IMR-90 (cell line): ENCODE measurements around the gene COL4A5. TPM values are rescaled to one million over a fixed set of nuclear protein-coding genes. Genes with fewer than 3 reads are reported as not detected.

Source experiments
- CEBPB ChIP-seq: IDR thresholded peaks from 2 replicates; pipeline ENCODE4 v1.6.1; 2012; ENCODE audit warnings: low read depth, low read length, improper control_type of control experiment
- ELK1 ChIP-seq: fragments of 150-350 bp; IDR thresholded peaks from 2 replicates; pipeline ENCODE4 v1.6.1; 2016; ENCODE audit warnings: low read depth, mild to moderate bottlenecking, low read length, moderate library complexity, borderline replicate concordance
- MAZ ChIP-seq: IDR thresholded peaks from 2 replicates; pipeline ENCODE4 v1.6.1; 2012; ENCODE audit warnings: low read depth, mild to moderate bottlenecking, low read length, improper control_type of control experiment, moderate library complexity, borderline replicate concordance
- MXI1 ChIP-seq: IDR thresholded peaks from 2 replicates; pipeline ENCODE4 v1.6.1; 2012; ENCODE audit warnings: low read depth, mild to moderate bottlenecking, low read length, moderate library complexity, borderline replicate concordance
- RFX5 ChIP-seq: IDR thresholded peaks from 2 replicates; pipeline ENCODE4 v1.8.0; 2012; ENCODE audit warnings: low read depth, mild to moderate bottlenecking, low read length, moderate library complexity
- polyA plus RNA-seq, 3 experiments: library from polyadenylated mRNA; depleted of rRNA; stranded (reverse); fragments of >200 nt; gene quantifications; 2 replicates each; pipeline ENCODE4 v1.2.3, GENCODE V29; 2012; ENCODE audit warnings: low replicate concordance in 1 of 3
- total RNA-seq: library from RNA; depleted of rRNA; stranded (reverse); fragments of >200 nt; gene quantifications from 2 replicates; pipeline ENCODE4 v1.2.3, GENCODE V29; 2012

The COL4A5 gene
- total and polyA plus RNA-seq, 2 of the 4 experiments (the other 2 are of a cell fraction), result 16.3 to 26.6 TPM

DNA sequence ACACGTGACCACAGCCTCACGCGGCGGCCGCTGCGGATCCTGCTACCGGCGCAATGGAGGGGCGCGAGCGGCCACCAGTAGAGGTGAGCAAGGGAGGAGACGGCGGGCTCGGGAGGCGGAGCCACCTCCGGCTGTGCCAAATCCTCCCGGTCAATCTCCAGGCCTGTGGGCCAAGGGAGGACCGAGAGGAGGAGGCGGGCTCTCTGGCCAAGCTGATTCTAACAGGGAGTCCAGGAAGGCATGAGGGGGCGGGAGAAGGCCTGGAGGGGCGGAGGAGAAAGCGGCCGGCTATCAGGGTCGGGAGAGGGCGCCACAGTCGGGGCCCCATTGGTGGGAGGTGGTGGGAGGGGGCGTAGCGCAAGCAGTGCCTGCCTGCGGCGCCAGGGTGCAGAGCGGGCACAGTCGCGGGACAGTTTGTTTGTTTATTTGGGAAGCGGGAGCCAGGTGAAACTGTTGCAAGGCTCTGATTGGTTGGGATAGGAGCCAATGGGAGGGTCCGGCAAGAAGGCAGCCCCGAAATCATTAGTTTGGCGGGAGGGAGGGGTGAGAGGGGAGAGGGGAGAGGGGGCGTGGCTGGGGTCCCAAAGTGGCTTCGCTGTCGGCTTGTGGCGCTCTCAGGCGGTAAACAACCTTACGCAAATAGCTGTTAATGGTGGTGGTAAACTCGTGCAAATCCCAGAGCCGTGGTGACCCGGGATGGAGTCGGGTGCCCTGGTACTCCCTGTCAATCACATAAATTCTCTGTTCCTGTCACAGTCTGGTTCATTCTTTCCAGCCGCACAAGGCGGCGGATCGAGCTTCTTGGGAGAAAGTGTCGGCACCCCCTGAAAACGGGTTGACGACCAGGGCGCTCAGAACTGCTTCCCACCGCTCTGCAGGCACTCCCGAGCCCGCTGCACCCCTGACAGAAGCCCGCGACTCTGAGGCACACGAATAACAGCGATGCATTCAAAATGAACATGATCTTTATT lies 297.2 kb downstream of the COL4A5 start, which contains the start of gene IRS4 (continued):
- TF ChIP-seq ELK1, result no peak
- TF ChIP-seq CEBPB, result no peak
- TF ChIP-seq RFX5, result no peak
- TF ChIP-seq MXI1, result no peak
- TF ChIP-seq MAZ, result no peak
